GM13977 (cell line): ENCODE measurements around the gene HMSD.
"Not testable (repeated sequence)": the region's sequence is repeated elsewhere in the genome, so short reads cannot be mapped to it uniquely, and the experiment has no call there.

Source experiments
- DNase-seq: peaks from one replicate; pipeline ENCODE4 v3.0.0; 2012; ENCODE audit warnings: low spot score
- in situ Hi-C: fragments of 300-500 bp; cut with MboI; formaldehyde crosslinking; loops from one replicate; pipeline ENCODE4 v1.12.0; 2022; ENCODE audit warnings: low sequenced_read_pairs, low pct_unique_long_range_greater_than_20kb, mixed read lengths, inconsistent platforms; ENCODE audit not compliant: unreplicated experiment
- TF ChIP-seq, protein P1 (sequence below): IDR thresholded peaks from 2 replicates; pipeline ENCODE4 v1.5.1; 2012; ENCODE audit warnings: mild to moderate bottlenecking, control low read depth; ENCODE audit not compliant: insufficient read depth; ENCODE audit errors: extremely low read depth, missing control alignments

The HMSD gene

DNA sequence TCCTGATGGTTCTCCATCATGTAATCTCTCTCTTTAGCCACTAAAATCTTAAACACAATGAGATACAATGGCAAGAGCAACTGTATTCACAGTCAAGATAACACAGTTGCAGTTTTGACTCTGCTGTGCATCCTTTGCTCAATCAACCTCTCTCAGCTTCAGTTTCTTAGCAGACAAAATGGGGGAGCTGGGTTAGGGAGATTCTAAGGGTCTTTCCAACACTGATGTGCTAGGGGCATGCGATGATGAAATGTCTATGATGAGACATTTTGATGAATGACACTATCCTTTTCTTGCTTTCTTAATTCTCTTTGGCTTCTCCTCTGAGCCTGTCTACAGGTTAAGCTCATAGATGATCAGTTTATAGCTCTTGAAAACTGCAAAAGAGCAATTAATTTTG lies 40.2 kb upstream of the HMSD start:
- in situ Hi-C loops: no loop called here
- DNase-seq: no peak
- TF ChIP-seq, protein P1, sequence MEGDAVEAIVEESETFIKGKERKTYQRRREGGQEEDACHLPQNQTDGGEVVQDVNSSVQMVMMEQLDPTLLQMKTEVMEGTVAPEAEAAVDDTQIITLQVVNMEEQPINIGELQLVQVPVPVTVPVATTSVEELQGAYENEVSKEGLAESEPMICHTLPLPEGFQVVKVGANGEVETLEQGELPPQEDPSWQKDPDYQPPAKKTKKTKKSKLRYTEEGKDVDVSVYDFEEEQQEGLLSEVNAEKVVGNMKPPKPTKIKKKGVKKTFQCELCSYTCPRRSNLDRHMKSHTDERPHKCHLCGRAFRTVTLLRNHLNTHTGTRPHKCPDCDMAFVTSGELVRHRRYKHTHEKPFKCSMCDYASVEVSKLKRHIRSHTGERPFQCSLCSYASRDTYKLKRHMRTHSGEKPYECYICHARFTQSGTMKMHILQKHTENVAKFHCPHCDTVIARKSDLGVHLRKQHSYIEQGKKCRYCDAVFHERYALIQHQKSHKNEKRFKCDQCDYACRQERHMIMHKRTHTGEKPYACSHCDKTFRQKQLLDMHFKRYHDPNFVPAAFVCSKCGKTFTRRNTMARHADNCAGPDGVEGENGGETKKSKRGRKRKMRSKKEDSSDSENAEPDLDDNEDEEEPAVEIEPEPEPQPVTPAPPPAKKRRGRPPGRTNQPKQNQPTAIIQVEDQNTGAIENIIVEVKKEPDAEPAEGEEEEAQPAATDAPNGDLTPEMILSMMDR: no peak

DNA sequence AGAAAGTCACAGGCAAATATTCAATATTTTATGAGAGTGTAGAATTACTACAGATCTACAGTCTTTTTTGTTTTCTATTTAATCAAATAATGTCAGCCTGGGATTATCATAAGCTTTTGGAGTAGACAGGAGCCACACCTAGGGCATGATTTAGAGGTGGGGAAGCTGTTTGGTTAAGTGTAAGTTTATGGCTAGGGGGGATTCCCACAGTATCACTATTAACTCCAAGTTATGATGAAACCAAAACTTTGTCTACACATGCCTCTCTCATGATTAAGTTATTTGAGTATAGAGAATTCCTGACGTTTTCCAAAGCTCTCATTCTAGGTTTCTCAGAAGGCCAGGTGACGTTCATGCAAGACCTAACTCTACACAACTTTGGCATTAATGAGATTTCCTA lies 39.2 kb upstream of the HMSD start:
- DNase-seq: peak; percentile 12
- TF ChIP-seq, protein P1: no peak
- in situ Hi-C loops: no loop called here

- no peak for DNase-seq
- in situ Hi-C loops: no loop called here
- TF ChIP-seq, protein P1: no peak
Observed at GRCh38 chr18:63917817-63918216, 31.3 kb upstream of the HMSD start.

GRCh38 chr18:63922049-63922448 lies 27.1 kb upstream of the HMSD start:
- no peak for DNase-seq
- TF ChIP-seq, protein P1: no peak
- in situ Hi-C loops: no loop called here

GRCh38 chr18:63924551-63924950 lies 24.6 kb upstream of the HMSD start:
- in situ Hi-C loops: no loop called here
- DNase-seq: no peak
- TF ChIP-seq, protein P1: no peak

DNA sequence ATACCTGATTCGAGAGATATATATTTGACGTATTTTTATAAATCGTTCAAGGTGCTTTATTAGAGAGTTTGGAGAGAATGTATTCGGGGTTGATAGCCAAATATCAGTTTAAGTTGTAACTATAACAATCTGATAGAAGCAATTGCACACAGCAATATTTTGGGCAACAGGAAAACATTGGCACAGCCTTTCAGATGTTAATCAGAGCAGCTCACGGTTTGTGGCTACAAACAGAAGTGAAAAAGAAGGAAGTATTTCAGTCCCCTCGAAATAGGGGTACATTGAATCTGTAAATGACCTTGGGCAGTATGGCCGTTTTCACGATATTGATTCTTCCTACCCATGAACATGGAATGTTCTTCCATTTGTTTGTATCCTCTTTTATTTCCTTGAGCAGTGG lies 20.8 kb upstream of the HMSD start:
- TF ChIP-seq, protein P1: no peak
- in situ Hi-C loops: no loop called here
- no peak for DNase-seq

GRCh38 chr18:63929369-63929768 lies 19.7 kb upstream of the HMSD start:
- in situ Hi-C loops, DNase-seq: not testable (repeated sequence)
